HL-60/S4 (cell line): Measurements from ENCODE around the gene TRMT2B.
"Not testable (repeated sequence)": the region's sequence is repeated elsewhere in the genome, so short reads cannot be mapped to it uniquely, and the experiment has no call there.

Experiments
- in situ Hi-C: fragments of 300-500 bp; cut with MboI; formaldehyde crosslinking; loops from 2 replicates; pipeline ENCODE4 v1.14.3; 2022; ENCODE audit warnings: low sequenced_read_pairs

The TRMT2B gene

DNA sequence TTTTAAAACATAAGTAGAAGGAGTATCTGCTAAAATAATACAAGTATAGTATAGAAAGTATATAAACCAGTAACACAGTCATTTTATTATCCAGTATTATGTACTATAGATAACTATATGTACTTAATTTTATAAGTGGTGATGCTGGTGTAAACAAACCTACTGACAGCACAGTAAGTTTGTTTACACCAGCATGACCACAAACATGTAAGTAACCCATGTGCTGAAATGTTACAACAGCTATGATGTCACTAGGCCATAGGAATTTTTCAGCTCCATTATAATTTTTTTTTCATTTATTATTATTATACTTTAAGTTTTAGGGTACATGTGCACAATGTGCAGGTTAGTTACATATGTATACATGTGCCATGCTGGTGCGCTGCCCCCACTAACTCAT lies 39.9 kb downstream of the TRMT2B start:
- in situ Hi-C loops, result not testable (repeated sequence)

DNA sequence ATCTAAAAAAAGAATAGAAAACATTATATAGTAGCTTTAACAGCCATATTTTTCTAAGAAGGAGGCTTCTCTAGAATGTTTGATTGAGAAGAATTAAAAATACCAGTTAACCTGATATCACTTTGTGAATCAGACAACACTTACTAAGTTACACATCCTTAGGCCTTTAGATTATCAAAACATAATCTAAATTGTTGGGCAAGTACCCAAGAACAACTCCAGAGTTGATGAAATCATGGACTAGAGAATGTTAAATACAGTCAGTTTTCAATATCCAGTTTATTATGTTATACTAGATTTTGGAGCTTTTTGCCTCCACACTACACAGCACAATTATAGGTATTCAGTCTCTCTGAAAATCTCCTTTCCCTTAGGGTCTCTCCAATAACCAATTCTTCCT lies 42.8 kb downstream of the TRMT2B start:
- in situ Hi-C loops, result no loop called here

DNA sequence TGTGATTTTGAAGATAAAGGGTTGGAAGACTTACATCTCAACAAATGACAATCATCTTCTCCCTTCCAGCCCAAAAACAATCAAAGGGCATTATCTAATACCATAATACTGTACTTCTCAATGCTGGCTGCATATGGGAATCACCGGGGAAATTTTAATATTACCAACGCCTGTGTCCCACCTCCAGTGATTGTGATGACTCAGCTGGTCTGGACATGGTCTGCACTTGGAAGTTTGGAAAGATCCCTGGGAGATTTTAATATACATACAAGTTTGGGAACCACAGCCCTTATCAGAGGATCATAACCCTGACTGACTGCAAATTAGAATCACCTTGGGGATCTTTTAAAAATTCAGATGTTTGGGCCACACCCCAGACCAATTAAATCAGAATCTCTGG lies 52.5 kb downstream of the TRMT2B start:
- in situ Hi-C loops, result no loop called here

DNA sequence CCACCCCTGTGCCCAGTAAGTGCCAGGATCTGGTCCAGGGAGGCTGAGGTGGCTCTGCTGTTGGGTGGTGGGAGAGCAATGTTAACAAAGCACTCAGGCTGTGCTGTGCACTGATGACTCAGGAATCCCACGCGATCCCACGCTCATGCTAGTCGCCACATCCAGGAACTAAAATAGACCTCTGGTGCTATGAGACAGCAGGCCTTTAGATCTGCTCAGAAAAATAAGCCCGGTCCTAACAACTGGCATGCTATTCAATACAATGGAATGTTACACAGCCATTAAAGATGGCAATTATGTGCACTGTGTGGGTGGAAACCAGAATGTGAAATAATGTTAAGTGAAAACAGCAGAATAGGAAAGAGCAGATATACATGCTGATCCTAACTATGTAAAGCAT lies 56.4 kb downstream of the TRMT2B start:
- in situ Hi-C loops, result no loop called here

DNA sequence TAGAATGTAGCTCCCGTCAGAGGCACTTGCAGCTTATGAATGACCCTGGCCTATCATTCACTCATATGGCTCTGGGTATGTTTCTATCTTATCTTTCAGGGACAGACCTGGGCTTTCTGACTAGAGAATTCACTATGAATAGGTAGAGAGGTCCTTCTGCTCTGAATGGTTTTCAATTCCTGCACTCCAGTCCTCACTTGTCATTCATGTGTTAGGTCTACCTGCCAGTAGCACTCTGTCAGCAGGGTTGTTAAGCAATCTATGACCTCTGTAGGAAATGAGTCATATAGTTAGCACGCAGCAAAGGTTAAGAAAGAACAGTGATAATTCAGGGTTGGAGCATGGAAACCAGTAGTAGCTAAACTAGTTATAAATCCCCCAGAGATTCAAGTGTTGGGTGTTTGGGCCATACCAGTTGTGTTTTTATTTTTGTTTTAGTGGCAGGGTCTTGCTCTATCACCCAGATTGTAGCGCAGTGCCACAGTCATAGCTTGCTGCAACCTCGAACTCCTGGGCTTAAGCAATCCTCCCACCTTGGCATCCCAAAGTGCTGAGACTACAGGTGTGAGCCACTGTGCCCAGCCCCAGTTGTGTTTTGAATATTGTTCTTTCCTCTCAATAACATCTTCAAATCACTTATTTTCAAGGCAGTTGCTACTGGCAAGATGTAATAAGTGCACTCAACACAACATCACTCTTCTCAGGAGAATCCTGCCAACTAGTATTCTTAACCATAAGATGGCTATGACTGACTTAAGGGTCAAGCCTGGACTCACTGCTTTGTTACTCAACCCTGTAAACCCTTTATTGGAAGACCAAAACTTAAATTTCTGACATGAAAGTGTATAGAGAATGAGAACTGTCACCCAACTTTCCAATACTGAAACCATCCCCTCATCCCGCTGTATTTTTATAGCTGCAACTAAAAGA lies 57.3 kb downstream of the TRMT2B start:
- in situ Hi-C loops, result no loop called here

DNA sequence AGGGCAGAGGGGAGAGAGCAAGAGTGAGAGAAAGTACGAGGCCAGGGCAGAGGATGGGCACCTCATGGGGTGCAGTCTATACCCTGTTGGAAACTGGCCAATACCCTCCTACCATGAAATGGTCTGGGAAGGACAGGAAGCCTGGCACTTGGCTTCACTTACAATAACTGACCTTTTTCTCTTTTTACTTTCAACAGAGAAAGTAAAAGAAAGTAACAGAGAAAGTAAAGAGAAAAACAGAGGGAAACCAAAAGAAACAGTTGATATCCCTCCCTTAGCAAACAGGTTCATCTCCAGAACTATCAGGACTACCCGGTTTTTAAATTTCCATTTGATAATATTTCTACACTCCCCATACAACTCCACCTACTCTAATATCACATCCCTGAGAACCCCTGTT lies 61.8 kb downstream of the TRMT2B start:
- in situ Hi-C loops, result no loop called here

DNA sequence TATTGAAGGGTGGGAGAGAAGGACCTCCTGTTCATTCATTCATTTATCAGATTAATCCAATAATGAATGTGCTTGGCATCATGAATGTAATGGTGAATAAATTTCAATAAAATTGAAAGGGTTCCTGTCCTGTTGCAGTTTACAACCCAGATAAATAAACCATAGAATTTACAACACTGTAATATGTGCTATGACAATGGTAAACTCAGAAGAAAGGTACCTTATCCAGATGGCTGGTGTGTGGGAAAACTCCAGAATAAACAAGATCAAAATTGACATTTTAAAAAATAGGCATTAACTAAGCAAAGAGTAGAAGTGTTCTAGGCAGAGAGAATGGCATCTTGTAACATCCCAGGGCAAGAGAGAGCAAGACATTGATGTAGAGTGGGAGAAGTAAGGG lies 67.1 kb downstream of the TRMT2B start:
- in situ Hi-C loops, result no loop called here

DNA sequence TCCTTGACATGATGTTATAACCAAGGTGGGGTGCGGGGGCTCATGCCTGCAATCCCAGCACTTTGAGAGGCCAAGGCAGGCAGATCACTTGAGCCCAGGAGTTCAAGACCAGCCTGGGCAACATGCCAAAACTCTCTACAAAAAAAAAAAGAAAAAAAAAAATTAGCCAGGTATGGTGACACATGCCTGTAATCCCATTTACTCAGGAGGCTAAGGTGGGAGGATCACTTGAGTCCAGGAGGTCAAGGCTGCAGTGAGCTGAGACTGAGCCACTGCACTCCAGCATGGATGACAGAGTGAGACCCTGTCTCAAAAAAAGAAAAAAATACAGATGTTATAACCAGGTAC lies 70.4 kb downstream of the TRMT2B start:
- in situ Hi-C loops, result not testable (repeated sequence)

DNA sequence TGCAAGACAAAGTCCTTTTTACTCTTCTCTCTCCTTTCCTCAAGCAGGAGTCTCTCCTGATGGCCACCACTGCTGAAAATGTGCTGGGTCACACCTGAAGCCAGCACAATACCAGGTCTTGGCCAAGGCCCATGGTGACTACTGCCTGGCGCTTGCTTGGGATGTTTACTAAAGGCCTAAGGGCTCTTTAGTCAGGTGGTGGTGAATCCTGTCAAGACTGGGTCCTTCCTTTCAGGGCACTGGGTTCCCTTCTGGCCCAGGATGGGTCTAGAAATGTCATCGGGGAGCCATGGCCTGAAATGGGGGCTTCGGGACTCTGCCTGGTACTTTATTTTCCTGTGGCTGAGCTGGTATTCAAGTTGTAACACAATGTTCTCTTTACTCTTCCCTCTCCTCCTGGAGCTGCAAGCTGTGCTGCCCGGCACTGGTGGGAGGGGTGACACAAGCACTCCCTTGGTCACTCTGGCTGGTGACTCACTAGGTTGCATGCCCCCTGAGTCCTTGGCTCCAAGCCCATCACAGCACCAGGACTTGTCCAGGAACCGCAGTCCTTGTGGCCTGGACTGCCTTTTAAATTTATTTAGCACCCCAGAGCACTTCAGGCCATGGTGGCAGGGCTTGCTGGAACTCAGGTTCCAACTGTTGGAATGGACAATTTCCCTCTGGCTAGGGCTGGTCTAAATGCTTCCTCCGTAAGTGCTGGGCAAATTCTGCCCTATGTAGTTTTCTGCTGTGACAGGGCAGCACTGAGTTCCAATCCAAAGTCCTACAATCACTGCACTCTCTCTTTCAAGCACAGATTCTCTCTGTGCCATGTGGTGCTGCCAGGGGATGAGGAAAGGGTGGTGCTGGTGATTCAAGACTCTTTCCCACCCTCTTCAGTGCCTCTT lies 71.1 kb downstream of the TRMT2B start:
- in situ Hi-C loops, result no loop called here

DNA sequence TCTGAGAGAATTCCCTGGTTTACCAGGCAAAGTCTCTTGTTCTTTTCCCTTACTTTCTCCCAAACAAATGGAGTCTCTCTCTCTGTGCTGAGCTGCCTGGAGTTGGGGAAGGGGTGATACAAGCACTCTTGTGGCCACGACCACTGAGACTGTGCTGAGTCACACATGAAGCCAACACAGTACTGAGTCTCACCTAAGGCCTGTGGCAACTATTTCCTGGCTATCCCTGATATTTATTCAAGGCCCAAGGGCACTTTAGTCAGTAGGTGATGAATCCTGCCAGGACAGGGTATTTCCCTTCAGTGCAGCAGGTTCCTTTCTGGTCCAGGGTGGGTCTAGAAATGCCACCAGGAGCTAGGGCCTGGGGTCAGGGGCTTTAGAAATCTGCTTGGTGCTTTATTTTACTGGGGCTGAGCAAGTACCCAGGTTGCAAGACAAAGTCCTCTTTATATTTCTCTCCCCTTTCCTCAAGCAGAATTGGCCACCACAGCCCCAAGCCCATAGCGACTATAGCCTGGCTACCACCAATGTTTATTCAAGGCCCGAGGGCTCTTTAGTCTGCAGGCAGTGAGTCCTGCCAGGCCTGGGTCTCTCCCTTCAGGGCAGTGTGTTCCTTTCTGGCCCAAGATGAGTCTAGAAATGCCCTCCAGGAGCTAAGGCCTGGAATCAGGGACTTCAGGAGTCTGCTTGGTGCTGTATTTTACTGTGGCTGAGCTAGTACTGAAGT lies 71.9 kb downstream of the TRMT2B start:
- in situ Hi-C loops, result no loop called here

DNA sequence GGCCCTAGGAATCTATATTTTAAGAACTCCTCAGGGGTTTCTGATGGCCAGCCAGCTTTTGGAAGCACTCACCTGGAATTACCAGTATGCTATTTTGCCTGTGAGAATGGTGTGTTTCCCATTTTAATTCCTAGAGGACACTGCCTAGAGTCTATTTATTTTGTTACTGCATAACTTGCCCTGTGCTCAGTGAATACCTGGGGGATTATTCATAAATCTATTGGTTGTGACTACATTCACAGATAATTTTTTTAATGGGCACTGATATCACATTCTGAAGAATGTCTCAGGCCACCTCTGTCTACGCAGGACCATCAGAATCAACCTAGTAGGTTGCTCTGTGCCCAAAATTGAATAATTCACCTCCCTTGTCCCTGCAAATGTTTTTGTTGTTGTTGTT lies 75.7 kb downstream of the TRMT2B start:
- in situ Hi-C loops, result no loop called here

DNA sequence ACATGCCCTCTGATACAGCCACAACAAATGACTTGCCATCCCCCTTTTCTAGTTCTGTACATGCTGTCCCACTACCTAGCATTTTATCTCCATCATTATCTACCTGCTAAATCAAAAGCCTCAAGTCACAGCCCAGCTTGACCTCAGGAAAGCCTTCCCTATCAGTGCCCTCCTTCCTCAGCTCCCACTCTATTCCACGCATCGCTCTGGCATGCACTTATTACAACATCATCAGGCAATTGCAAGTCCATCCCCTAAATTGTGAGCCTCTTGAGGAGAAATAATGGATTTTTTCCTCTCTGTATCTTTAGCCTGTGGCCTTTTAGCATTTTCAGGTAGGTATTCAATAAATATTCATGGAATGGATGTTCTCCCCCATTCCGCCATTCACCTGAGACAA lies 76.7 kb downstream of the TRMT2B start:
- in situ Hi-C loops, result no loop called here

DNA sequence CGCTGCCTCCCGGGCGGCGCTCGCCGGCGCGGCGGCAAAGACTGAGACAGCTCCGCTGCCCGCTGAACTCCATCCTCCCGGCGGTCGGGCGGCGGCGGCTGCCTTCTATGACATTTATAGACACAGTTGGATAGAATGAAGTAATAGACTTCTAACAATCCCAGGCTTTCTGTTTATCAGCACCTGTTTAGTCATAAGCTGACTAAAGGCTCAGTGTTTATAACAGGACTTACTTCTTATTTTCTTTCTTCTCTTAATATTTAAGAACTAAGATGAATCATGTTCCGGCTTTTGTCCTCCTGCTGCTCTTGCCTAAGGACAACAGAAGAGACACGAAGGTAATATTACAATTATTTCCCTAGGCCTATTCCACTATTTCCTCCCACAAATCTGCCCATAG lies 78.5 kb downstream of the TRMT2B start:
- in situ Hi-C loops, result no loop called here

DNA sequence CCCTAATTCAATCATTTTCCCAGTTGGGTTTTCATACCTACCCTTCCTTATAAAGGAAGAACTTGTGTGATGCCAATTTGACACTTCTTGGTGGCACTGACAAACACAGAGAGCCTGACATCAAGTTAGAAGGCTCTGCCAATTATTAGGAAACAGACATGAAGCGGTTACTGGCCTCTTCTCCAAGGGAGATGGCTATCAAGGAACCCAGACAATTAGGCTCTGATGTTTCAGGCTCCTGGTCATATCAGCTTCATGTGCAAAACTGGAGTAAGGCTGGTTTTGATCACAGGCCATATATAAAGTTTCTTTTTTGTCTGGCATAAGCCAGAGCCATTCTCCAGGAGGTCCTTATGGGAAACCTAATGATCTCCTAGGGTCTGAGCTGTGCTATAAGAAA lies 82.0 kb downstream of the TRMT2B start:
- in situ Hi-C loops, result no loop called here

DNA sequence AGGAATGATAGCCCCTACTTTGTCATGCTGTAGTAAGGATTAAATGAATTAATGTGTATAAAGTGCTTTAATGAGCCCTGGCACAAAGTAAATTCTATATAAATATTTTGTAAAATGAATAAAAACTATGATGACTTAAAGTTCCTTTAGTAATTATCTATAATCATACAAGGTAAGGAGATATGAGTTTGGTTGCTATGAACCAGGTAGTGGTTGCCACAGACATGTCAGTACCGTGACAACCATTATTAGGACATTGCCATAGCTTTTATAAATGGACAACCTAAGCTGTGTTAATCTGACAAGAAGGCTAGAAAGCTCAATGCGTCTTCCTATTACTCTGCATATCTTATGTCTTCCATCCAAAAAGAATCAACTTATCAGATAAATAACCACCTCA lies 82.5 kb downstream of the TRMT2B start, which contains the start of gene ARL13A:
Gene ARL13A (plus strand): TSS at position 301 of the 400 bp plus-strand sequence. CDS start 3,982 bp downstream, outside the sequence.
- in situ Hi-C loops, result no loop called here

DNA sequence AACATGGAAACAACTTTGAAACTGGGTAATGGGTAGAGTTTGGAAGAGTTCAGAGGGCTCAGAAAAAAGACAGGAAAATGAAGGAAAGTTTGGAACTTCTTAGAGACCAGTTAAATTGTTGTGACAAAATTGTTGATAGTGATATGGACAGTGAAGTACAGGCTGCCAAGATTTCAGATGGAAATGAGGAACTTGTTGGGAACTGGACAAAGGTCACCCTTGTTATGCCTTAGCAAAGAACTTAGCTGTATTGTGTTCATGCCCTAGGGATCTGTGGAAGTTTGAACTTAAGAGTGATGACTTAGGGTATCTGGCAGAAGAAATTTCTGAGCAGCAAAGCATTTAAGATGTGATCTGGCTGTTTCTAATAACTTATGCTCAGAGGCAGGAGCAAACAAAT lies 87.5 kb downstream of the TRMT2B start:
- in situ Hi-C loops, result no loop called here

DNA sequence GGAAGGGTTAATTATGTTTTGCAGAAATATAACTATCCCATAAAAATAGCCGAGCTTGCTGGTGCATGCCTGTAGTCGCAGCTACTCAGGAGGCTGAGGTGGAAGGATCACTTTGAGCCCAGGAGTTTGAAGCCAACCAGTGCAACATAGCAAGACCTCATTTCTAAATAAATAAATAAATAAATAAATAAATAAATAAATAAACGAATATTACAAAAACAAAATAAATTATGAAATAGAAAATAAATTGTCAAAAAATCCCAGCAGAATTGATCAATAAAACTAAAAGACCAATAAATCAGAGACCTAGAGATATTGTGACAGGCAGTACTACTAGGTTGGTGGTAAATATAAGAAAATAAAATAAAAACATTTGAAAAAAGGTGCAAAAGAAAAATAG lies 89.1 kb downstream of the TRMT2B start:
- in situ Hi-C loops, result no loop called here
